ENCODE data around the gene SLC13A4.

DNA sequence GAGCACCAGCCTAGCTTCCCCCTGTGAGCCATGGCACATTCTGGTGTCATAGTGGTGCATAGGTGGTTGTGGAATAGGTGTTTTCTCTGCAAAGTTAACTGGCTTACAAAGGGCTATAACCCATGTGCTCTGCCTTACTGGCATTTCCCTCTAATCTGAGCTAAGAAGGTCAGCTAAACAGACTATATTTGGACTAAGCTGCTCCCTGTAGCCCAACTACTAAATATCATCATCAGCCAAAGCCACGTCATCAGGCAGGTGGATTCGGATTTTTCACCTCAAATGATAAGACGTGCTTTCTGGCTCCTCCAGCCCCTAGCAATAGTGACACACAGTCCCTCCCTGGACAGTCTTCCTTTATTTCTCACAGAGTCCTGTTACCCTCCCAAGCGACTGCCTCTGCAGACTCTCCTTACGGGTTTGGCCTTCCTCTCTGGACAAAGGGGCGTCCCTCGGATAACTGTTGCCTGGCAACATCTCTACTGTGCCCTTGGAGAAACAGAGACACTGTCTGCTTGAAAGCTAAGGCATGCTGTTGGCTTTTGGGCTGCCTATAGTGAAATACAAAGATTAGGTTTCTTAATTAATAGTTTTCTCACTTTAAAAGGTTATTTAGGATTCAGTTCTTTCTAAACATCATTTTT, 9.1 kb downstream of the SLC13A4 start:
- TF ChIP-seq POLR2A (IDR thresholded peaks at IDR 0.05; ENCODE audit: low read depth, low read length): no peak
- TF ChIP-seq, protein P1, sequence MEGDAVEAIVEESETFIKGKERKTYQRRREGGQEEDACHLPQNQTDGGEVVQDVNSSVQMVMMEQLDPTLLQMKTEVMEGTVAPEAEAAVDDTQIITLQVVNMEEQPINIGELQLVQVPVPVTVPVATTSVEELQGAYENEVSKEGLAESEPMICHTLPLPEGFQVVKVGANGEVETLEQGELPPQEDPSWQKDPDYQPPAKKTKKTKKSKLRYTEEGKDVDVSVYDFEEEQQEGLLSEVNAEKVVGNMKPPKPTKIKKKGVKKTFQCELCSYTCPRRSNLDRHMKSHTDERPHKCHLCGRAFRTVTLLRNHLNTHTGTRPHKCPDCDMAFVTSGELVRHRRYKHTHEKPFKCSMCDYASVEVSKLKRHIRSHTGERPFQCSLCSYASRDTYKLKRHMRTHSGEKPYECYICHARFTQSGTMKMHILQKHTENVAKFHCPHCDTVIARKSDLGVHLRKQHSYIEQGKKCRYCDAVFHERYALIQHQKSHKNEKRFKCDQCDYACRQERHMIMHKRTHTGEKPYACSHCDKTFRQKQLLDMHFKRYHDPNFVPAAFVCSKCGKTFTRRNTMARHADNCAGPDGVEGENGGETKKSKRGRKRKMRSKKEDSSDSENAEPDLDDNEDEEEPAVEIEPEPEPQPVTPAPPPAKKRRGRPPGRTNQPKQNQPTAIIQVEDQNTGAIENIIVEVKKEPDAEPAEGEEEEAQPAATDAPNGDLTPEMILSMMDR (IDR thresholded peaks at IDR 0.05; ENCODE audit: extremely low read depth in 1 of 2, insufficient read depth in 1 of 2, low read depth in 1 of 2, low read length in 2 of 2): no peak
